HG03571 (cell line): ENCODE data around the gene SUSD3.
"Not testable (repeated sequence)": the region's sequence is repeated elsewhere in the genome, so short reads cannot be mapped to it uniquely, and the experiment has no call there.

ENCODE experiments used
- ATAC-seq: cut with Tn5 transposase; IDR thresholded peaks from one replicate; pipeline ENCODE4 v1.9.1; 2021; ENCODE audit not compliant: unreplicated experiment

SUSD3 gene

DNA sequence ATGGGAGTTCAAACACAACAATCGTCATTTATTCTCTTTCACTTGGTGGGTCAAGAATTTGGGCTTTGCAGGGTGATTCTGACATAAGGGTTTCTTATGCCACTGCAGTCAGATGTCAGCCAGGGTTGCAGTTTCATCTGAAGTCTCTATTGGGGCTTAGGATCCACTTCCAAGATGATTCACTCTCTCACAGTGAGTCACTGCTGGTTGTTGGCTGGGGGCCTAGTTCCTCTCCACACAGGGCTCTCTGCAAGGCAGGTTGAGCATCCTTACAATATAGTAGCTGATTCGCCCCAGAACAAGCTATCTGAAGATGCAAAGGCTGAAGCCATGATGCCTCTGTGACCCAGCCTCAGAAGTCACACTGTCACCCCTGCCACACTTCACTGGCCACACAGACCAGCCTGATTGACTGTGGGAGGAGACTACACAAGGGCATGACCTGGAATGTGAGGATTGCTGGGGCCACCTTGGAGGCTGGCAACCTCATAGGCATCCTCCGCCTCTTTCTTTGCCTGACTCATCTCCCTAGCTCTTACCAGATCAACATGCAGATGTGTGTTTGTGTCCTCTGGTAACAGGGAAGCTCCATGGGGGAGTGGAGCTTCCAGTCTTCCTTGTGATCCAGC lies 33.1 kb downstream of the SUSD3 start:
- no peak for ATAC-seq

DNA sequence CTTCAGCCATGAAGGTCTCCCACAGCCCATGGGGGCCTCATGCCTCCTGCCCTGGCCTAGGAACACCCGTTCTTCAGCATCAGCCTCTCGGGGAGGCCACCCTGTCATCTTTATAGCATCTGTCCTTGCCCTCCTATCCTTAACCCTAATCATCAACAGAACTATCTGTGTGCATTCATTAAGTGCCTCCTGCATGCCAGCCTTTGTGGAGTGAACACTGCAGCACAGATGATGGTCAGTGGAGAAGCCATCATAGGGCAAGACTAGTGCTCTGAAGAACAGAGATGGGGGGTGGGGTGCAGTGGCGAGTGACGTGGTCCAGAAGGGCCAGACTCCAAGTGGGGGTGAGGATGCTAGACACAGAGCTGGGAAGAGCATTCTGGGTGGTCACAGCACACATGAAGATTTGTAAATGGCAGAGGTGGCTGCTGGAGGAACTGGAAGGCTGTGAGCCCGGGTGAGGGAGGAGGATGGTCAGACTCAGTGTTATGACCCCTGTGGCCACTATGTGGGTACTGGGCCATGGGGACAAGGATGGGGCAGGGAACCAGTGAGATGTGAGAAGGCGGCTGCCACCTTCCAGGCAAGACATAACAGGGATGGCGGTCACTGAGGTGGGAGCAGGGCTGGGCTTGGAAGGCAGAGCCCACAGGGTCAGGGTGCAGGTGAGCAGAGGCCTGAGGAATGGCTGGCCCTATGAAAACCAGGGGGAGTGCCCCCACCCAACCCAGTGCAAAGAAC lies 33.9 kb downstream of the SUSD3 start:
- ATAC-seq: no peak

DNA sequence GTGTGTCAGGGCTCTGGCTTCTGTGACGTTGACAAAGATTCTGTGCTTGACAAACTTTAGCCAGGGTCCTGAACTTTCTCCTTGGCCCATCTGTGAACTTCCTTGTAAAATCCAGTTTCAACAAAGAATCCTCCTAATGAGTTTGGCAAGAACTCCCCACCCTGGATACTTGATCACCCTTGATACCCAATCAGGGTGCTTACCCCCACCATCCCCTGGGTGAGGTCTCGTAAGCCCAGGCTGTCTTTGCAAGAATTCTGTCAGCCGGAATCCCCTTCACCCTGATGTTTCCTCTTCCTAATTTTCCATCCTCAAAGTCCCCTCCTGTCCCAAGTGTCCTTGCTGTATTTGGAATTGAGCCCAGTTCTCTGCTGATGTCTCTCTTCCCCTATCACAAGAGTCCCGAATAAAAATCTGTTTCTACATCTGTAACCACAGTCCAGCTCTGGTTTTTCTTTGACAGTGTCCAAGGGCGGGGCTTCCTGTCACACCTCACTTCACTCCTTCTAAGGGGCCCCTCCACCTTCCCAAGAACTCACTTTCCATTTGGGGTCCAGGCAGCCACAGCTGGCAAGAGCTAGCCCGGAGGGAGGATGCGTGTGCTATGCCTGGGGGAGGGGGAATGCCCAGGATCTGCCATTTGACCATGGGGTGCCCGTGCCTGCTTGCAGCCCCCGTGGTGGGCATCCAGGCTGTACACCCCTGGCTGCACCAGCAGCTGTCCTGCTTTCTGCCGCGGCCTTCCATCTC lies 34.8 kb downstream of the SUSD3 start:
- ATAC-seq: no peak

DNA sequence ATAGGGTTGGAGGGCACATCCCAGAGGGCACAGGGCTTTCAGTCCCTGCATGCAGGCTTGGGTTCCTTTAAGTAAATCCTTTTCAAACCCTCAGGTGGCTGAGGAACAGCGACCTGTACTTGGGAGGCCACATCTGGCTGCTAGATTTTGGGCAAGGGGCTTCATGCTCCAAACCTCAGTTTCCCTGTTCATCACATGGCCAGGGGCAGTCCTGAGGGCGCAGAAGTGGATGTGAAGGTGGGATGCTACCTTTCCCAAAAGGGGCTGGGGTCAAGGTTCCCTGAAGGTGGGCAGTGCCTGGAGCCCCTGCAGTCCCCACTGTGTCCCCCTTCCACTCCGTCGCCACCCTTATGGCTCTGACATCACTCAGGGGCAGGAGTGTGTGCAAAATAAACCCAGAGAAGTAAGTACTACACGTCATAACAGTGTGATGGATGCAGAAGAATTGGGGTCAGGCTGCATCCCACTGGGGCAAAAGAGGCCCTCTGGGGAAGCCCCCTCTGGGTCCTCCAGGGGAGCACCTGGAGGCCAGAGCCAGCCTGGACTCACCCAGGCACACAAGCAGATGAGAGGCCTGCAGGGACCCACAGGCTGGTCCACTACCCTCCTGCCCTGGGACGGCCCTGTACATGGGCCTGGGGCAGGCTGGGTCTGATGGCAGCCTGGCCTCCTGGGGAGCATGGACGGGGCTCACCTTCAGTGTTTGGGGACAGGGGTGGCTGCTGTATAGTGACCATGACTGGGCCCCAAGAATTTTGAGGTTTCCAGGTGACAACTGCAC lies 35.6 kb downstream of the SUSD3 start:
- no peak for ATAC-seq

DNA sequence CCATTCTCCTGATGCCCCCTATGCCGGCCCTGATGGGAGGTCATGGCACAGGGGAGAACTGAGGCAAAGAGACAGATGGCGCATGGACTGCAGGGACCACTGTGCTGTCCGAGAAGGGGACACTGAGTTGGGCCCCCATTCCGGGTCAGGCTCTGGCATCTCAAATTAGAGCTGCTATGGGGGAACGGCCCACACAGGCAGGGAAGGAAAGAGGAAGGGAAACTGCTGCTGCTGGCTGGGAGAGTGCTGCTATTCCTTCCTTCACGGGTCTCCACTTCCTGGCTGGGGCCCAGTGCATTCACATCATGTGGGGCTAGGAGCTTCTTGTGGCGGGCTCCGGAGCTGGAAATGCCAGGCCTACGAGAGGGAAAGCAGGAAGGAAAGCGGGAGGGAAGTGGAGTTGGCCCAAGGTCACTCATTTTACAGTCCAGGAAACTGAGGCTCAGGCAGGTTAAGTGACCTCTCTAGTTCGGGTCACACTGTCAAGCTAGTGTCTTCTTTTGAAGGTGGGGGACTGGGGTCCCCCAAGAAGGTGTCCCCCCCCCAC lies 36.2 kb downstream of the SUSD3 start:
- no peak for ATAC-seq

DNA sequence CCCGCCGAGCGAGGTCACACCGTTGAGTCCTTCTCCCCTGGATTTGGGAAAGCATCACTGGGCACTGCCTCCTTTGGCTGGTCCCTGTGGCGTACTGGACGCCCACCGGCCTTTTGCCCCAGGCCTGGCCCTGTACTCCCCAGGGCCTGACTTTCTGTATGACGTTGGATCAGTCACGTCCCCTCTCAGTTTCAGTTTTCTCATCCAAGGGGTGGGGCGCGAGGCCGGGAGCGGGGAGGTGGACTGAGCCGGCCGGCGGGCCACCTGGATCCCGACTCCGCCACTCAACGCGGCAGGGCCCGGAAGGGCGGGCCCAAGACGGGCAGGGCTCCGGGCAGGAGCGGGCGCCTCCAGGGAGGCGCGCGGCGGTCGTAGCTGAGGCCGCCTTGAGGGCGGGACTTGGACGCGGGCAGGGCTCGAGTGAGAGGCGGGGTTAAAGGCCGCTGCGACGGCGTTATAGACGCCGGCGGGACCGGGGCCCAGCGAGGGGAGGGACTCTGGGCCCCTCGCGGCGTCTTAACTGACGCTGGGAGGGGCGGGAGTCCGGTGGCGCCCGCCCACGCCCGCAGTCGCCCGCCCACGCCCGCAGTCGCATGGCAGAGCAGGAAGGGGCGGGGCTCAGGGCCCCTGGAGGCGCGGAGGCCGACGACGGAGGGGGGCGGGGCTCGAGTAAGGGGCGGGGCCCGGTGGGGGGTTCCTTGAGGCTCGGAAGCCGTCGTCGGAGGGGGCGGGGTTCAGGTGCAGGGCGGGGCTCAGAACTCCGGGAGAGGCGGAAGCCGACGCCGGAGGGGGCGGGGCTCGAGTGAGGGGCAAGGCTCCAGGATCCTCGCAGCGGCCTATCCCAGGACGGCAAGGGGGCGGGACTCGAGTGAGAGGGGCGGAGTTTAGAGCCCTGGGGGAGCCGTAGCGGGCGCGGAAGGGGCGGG lies 37.0 kb downstream of the SUSD3 start:
- ATAC-seq: peak; percentile 70

DNA sequence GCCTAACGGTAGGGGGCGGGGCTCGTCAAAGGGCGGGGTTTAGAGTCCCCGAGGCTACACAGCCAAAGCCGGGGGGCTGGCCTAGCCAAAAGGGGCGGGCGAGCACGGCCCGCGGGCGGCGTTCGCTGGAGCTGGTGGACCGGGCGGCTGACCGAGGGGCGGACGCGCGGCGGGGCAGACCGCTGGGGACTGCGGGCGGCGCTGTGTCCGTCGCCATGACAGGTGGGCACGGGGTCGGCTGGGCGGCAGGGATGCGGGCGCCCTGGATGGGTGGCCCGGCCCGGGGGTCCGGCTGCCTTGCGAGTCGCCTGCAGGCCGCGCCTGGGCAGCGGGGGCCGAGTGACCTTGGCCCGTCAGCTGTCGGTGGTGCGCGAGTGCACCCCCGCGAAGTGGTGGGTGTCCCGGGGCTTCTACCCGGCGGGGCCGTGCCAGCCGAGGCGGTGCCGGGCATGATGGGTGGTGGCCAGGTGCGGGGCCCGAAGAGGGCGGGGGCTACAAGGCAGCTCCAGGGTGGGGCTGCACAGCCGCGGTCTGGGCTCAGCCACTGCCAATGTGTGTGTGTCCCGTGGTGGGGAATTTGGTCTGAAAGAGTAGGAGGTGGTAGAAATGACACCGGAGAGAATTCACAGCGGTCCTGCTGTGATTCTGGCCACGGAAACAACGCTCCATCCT lies 37.8 kb downstream of the SUSD3 start, which contains the start of gene CARD19:
TSS of gene CARD19 (plus strand) at position 87 of the 672 bp plus-strand sequence. CDS start at position 216, 129 bp downstream.
- no peak for ATAC-seq

DNA sequence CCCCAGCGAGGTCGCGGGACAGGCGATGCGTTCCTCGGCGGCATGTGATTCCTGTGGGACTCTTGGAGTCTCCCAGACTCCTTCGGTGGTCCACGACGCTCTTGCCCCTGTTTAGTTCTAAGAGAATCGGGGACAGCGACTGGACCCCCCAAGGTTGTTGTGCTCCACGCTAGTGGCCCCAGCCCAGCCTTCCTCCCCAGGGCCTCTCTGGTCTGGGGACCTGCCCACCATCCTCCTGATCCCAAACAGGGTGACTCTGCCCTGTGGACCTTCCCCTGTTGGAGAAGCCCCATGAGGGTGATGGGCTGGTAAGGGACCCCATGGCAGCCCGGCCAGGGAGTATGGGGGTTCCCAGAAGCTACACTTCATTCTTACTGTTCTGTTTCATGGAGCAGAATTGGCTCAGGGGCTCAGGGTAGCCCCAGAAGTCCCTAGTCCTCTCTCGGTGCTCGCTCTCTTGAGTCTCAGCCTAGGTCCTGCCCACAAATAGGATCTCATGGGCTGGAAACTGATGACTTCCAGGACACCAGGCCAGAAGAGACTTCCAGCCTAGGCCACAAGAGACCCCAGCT lies 38.4 kb downstream of the SUSD3 start:
- no peak for ATAC-seq

DNA sequence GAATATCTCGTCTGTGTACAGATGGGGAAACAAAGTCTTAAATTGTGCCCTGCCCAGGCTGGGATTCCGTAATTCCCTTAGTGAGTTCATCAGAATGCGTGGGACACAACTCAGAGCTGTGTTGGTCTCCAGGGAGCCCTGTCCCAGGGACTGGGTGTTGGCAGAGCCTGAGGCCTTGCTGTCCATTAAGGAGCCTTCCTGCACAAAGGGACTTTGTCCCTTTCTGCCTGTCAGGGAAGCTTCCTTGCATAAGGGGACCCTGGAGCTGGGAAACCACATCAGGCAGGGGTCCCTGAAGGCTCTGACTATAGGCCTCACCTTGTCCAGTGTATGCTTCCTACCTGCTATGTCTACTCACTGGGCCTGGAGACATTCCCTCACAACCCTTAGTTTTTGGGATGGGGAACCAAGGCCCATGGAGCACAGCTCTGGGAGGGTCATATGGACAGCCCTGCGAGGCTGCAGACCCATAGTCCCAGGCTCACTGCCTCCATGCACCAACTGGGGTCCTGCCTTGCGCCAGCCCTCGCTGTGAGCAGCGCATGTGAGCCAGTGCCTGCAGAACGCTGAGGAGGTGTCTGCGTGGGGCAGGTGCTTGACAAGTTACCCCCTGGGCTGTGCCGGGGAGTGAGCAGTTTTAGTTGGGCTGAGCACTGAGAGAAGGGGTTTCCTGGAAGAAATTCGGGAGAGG lies 39.2 kb downstream of the SUSD3 start:
- ATAC-seq: no peak

DNA sequence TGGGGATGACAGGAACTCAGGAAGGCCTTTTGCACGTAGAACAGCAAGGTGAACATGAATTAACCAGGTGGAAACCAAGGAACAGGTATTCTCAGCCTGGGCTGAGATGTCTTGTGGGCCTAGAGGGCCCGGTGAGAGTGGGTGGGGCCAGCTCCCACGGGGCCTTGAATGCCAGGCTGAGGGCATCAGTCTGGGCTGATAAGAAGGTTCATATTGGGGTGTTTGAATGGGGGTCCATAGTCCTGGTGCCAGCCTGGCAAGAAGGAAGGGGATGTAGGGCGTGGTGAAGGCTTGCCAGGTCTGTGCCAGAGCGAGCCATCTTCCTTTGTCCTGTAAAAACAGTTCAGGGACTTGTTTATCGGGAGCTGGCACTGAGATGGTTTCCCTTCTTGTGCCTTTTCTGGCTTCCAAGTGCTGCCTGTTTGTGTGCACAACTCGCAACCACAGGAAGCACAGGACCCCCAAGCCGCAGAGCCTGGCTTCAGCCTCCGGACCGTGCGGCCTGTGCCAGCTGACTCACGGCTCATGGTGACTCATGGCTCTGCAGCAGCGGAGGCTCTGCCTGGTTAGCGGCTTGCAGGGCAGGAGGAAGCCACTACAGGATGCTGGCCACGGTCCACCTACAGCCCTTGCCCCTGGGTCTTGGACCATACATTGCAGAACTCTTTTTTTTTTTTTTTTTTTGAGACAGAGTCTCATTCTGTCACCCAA lies 39.9 kb downstream of the SUSD3 start:
- no peak for ATAC-seq

DNA sequence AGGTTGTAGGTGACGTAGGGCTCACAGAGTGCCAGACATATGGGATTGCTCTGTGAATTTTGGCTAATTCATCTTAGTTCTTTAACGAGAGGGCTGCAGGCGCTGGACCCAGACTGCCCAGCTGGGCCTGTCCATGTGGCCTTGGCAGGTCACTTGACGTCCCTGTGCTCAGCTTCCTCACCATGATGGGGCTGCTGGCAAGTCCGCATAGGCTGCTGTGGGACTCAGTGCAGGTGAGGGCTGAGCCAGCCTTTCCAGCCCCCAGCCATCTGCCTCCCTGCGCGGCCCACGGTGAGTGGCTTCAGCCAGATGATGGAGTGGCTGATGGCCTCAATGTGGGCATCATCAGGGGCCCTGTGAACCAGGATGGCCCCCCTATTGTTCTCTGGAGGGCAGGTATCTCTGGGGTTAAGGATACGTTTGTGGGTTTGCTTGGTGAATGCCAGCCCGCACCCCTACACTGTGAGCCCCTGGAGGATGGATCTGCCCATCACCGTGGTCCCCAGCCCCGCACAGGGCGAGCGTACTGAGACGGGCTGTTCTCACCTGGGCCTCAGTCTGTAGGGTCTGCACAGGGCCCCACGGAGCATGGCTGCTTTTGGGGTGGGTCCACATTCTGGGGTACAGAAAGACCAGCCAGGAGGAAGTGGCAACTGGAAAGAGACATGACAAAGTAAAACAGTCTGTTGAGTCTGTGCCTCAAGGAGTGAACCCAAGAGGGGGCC lies 41.2 kb downstream of the SUSD3 start:
- ATAC-seq: no peak

DNA sequence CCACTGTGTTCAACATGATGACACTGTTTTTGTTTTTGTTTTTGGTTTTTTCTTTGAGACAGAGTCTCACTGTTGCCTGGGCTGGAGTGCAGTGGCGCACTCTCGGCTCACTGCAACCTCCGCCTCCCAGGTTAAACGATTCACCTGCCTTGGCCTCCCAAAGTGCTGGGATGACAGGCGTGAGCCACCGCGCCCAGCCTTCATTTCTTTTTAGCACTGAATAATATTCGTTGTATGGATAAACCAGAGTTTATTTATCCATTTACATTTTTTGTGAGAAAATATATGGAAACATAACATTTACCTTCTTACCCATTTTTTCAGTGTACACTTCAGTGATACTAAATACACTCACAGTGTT lies 41.8 kb downstream of the SUSD3 start:
- ATAC-seq: no peak

DNA sequence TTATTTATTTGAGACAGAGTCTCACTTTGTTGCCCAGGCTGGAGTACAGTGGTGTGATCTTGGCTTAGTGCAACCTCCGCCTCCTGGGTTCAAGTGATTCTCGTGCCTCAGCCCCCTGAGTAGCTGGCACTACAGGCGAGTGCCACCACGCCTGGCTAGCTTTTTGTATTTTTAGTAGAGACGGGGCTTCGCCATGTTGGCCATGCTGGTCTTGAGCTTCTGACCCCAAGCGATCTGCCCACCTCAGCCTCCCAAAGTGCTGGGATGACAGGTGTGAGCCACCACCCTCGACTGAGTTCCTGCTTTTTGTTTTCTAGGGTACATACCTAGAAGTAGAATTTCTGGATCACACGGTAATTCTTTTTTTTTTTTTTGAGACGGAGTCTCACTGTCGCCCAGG lies 42.6 kb downstream of the SUSD3 start:
- not testable (repeated sequence) for ATAC-seq

DNA sequence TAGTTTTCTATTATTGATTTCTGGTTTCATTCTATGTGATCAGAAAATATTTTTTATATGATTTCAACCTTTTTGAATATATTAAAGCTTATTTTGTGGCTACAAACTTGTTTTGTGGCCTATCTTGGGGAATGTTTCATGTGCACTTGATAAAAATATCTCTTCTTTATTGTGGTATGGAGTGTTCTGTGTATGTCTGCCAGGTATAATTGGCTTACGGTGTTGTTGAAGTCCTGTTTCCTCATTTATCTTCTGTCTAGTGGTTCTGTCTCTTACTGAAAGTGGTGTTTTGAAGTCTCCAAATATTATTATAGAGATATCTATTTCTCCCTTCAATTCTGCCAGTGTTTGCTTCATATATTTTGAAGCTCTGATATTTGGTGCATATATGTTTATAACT lies 47.1 kb downstream of the SUSD3 start:
- no peak for ATAC-seq

DNA sequence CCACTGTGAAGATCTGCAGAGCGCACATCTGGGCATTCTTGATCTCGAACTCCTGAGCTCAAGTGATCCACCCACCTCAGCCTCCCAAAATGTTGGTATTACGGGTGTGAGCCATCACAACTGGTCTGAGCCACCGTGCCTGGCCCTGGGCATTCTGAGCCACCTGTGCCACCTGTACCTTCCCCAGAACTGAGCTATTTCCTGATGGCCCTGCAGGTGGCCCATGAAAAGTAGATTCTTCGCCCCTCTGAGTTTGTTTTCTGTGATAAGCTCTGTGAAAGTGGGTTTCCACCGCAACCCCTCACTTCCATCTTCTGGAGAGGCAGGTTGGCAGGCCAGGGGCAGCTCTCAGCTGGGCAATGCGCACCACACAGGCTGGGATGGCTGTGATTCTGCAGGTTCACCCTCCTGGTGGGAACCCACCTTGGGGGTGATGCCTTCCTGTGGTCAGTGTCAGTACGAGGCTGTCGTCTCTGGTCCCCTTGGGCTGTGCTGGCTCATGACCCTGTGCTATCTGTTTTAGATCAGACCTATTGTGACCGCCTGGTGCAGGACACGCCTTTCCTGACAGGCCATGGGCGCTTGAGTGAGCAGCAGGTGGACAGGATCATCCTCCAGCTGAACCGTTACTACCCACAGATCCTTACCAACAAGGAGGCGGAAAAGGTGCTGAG lies 48.8 kb downstream of the SUSD3 start:
- no peak for ATAC-seq

DNA sequence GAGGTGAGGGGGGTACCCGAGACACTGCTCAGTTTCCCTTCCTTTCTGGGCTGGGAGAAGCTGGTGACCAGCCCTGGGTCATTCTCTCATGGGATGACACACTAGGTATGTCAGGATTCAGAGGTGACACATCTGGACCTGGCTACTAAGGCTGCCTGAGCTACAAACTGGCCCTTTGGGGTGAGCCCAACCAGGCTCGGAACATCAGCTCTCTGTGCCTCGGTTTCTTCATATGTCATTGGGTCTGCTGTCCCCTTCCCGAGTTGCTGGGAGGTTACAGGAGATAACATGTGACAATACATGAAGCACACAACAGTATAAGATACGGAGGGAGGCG lies 49.3 kb downstream of the SUSD3 start:
- ATAC-seq: no peak
